DMS53 treated with DMSO at 0.1 percent for 48 hours (cell line): ENCODE data around the gene CPN1.

Experiments used
- DNase-seq: peaks from one replicate; lab custom pipeline; 2025; ENCODE audit not compliant: unreplicated experiment; lab: John Stamatoyannopoulos, UW

CPN1 gene

DNA sequence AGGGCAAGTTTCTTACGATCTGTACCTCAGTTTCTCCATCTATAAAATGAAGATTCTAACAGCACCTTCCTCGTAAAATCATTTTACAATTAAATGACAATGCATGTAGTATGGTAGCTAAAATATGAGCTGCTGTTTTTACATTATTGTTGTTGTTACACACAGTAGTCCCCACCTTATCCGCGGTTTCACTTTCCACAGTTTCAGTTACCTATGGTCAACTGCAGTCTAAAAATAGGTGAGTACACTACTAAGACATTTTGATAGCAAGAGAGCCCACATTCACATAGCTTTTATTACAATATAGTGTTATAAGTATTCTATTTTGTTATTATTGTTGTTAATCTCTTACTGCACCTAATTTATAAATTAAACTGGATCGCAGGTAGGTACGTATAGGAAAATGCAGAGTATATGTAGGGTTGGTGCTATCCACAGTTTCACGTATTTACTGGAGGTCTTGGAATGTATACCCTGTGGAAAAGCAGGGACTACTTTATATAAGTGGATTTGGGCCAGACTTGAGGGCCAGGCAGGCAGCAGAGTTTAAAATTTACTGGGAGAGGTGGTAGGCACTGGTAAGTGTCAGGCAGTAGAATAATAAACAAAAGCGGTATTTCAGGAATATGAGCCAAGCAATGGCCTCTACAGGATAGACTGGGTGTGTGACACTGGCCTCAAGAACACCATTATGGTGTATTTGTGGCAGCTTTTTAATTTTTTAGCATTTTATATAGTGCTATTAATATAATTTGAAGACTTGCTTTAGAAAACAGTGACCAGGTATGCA is 82.2 kb downstream of the CPN1 start:
- DNase-seq = no peak

DNA sequence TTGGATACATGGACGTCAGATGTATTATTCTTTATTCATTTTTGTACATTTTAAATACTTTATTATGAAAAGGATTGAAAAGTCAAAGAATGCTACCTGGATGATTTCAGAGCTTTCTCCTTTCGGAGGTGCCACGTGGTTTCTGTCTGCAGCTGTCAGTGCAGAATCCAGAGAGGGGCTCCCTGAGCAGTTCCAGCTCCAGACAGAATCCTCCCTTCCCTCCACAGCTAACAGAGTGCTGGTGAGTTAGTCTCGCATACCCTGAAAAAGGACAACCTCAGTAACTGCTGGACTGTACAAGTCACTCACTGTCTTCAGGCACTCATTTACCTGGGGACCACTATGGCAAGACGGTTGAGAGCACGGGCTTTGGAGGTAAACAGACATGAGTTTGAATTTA is 82.8 kb downstream of the CPN1 start:
- no peak for DNase-seq

- DNase-seq = no peak
Observed at GRCh38 chr10:99996671-99997648, 84.7 kb downstream of the CPN1 start.

GRCh38 chr10:99995713-99996112 is 86.0 kb downstream of the CPN1 start:
- no peak for DNase-seq

- DNase-seq = no peak
Observed at GRCh38 chr10:99995269-99995668, 86.4 kb downstream of the CPN1 start.

DNA sequence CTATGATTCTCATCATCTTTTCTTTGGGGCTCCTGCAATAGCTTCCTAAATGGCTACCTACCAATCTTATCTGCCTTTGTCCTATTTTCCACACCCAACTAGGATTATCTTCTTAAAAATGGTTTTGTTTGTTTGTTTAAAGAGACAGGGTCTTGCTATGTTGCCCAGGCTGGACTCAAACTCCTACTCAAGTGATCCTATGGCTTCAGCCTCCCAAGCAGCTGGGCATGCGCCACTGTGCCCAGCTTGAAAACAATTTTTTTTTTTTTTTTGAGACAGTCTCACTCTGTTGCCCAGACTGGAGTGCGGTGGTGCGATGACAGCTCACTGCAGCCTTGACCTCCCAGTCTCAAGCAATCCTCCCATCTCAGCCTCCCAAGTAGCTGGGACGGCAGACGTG is 86.9 kb downstream of the CPN1 start:
- DNase-seq = no peak

- no peak for DNase-seq
Observed at GRCh38 chr10:99993701-99994689, 87.7 kb downstream of the CPN1 start.
